HepG2 (cell line): ENCODE data around the gene GPR25. TPM values are rescaled to one million over a fixed set of nuclear protein-coding genes. Genes with fewer than 3 reads are reported as not detected.
A peak's percentile ranks its signal among the peaks of the same experiment; 100 is the strongest.

Experiments
- CREM ChIP-seq, 2 experiments: sonication (generic) in 1 of 2; formaldehyde crosslinking in 1 of 2; IDR thresholded peaks; 2 replicates each; pipeline versions ENCODE4 v1.4.0 to v1.6.1; 2016 to 2020; ENCODE audit warnings: antibody characterized with exemption in 1 of 2, mild to moderate bottlenecking in 1 of 2, missing genetic modification reagents in 1 of 2
- ETV5 ChIP-seq: IDR thresholded peaks from 2 replicates; pipeline ENCODE4 v1.6.1; 2018; ENCODE audit warnings: missing biosample characterization, missing genetic modification reagents, inconsistent platforms, borderline replicate concordance
- FOXA3 ChIP-seq: IDR thresholded peaks from 2 replicates; pipeline ENCODE4 v1.6.1; 2016; ENCODE audit warnings: missing genetic modification reagents, missing compliant biosample characterization
- GATAD1 ChIP-seq: IDR thresholded peaks from 2 replicates; pipeline ENCODE4 v1.6.1; 2016; ENCODE audit warnings: missing genetic modification reagents, missing compliant biosample characterization
- MIER3 ChIP-seq: IDR thresholded peaks from 2 replicates; pipeline ENCODE4 v1.6.1; 2016; ENCODE audit warnings: missing compliant biosample characterization, borderline replicate concordance
- NCOR1 ChIP-seq: fragments of 200-600 bp; sonication (generic); IDR thresholded peaks from 2 replicates; pipeline ENCODE4 v1.7.0; 2017; ENCODE audit warnings: antibody characterized with exemption, low read length, borderline replicate concordance
- PAX8 ChIP-seq: sonication (generic); formaldehyde crosslinking; IDR thresholded peaks from 2 replicates; pipeline ENCODE4 v1.8.0; 2022; ENCODE audit warnings: mild to moderate bottlenecking, missing genetic modification reagents, borderline replicate concordance
- PHF21A ChIP-seq: sonication (generic); formaldehyde crosslinking; IDR thresholded peaks from 2 replicates; pipeline ENCODE4 v1.5.0; 2020; ENCODE audit warnings: mild to moderate bottlenecking, missing genetic modification reagents
- SYNCRIP ChIP-seq: fragments of 200-400 bp; formaldehyde crosslinking; IDR thresholded peaks from 2 replicates; pipeline ENCODE4 v1.6.1; 2018; ENCODE audit warnings: mild to moderate bottlenecking, low read depth, low read length; ENCODE audit not compliant: insufficient read depth
- ZBTB3 ChIP-seq: sonication (generic); formaldehyde crosslinking; IDR thresholded peaks from 2 replicates; pipeline ENCODE4 v1.4.0; 2020; ENCODE audit warnings: low read depth, mild to moderate bottlenecking, moderate library complexity, missing genetic modification reagents, borderline replicate concordance
- ZBTB38 ChIP-seq: sonication (generic); formaldehyde crosslinking; IDR thresholded peaks from 2 replicates; pipeline ENCODE4 v1.5.1; 2020; ENCODE audit warnings: mild to moderate bottlenecking, missing genetic modification reagents
- ZNF501 ChIP-seq: sonication (generic); formaldehyde crosslinking; IDR thresholded peaks from 2 replicates; pipeline ENCODE4 v1.5.1; 2020; ENCODE audit warnings: mild to moderate bottlenecking, moderate library complexity, missing genetic modification reagents
- ZNF614 ChIP-seq: IDR thresholded peaks from 2 replicates; pipeline ENCODE4 v1.6.1; 2018; ENCODE audit warnings: missing biosample characterization, missing genetic modification reagents, inconsistent platforms, borderline replicate concordance
- polyA plus RNA-seq, 8 experiments: library from polyadenylated mRNA; depleted of rRNA in 3 of 8; stranded (reverse) in 7 of 8; unstranded in 1 of 8; fragments of >200 nt; fragmentation: Illumina TruSeq in 4 of 8; extraction: Trizol in 4 of 8; gene quantifications; 2 replicates each; pipeline versions ENCODE4 v1.2.1 to v1.2.3, GENCODE V29; 2011 to 2016; ENCODE audit warnings: low read depth in 4 of 8, missing spikeins in 1 of 8, mixed read lengths in 1 of 8; ENCODE audit not compliant: insufficient read depth in 1 of 8
- total RNA-seq, 5 experiments: library from RNA; depleted of rRNA; stranded (reverse); fragments of >200 nt; fragmentation: Illumina TruSeq; extraction: Trizol; gene quantifications; 2 replicates each; pipeline ENCODE4 v1.2.3, GENCODE V29; 2016; ENCODE audit warnings: low read depth in 1 of 5
- TF ChIP-seq, protein P1 (sequence below): sonication (generic); formaldehyde crosslinking; IDR thresholded peaks from 2 replicates; pipeline ENCODE4 v1.4.0; 2020; ENCODE audit warnings: mild to moderate bottlenecking, missing genetic modification reagents
- TF ChIP-seq, protein P2 (sequence below): IDR thresholded peaks from 2 replicates; pipeline ENCODE4 v1.4.0; 2020; ENCODE audit warnings: mild to moderate bottlenecking, missing genetic modification reagents

GPR25 gene
- total and polyA plus RNA-seq, 2 of the 13 experiments (the other 11 are each of a cell fraction or from before 2014, with no cell fraction given) = not detected

DNA sequence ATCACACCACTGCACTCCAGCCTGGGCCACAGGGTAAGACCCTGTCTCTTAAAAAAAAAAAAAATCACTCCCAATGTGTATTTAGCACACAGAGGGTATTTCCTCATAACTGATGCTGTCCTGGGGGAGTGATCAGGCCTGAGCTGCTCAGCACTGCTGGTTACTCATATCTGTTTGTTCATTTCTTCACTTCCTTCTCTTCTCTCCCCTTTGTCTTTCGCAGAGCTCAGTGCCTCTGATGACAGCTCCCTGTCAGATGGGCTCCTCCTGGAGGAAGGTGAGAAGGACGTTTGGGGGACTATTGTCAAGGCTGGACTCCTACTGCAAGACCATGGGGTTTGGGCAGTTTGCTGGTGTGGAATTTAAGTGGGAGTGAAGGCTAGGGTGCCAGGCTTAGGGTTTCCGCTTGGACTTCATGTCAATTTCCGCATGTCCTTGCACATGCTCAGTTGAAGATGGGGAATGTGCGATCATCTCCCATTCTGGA lies 34.9 kb downstream of the GPR25 start (continued):
- TF ChIP-seq ZBTB38 (CRISPR knock-in tag) = no peak
- 0 out of 2 replicates have a peak, but pooled peaks have one; percentile 34 for TF ChIP-seq GATAD1 (CRISPR knock-in tag)
- TF ChIP-seq ZBTB3 (CRISPR knock-in tag) = no peak
- TF ChIP-seq, protein P1, sequence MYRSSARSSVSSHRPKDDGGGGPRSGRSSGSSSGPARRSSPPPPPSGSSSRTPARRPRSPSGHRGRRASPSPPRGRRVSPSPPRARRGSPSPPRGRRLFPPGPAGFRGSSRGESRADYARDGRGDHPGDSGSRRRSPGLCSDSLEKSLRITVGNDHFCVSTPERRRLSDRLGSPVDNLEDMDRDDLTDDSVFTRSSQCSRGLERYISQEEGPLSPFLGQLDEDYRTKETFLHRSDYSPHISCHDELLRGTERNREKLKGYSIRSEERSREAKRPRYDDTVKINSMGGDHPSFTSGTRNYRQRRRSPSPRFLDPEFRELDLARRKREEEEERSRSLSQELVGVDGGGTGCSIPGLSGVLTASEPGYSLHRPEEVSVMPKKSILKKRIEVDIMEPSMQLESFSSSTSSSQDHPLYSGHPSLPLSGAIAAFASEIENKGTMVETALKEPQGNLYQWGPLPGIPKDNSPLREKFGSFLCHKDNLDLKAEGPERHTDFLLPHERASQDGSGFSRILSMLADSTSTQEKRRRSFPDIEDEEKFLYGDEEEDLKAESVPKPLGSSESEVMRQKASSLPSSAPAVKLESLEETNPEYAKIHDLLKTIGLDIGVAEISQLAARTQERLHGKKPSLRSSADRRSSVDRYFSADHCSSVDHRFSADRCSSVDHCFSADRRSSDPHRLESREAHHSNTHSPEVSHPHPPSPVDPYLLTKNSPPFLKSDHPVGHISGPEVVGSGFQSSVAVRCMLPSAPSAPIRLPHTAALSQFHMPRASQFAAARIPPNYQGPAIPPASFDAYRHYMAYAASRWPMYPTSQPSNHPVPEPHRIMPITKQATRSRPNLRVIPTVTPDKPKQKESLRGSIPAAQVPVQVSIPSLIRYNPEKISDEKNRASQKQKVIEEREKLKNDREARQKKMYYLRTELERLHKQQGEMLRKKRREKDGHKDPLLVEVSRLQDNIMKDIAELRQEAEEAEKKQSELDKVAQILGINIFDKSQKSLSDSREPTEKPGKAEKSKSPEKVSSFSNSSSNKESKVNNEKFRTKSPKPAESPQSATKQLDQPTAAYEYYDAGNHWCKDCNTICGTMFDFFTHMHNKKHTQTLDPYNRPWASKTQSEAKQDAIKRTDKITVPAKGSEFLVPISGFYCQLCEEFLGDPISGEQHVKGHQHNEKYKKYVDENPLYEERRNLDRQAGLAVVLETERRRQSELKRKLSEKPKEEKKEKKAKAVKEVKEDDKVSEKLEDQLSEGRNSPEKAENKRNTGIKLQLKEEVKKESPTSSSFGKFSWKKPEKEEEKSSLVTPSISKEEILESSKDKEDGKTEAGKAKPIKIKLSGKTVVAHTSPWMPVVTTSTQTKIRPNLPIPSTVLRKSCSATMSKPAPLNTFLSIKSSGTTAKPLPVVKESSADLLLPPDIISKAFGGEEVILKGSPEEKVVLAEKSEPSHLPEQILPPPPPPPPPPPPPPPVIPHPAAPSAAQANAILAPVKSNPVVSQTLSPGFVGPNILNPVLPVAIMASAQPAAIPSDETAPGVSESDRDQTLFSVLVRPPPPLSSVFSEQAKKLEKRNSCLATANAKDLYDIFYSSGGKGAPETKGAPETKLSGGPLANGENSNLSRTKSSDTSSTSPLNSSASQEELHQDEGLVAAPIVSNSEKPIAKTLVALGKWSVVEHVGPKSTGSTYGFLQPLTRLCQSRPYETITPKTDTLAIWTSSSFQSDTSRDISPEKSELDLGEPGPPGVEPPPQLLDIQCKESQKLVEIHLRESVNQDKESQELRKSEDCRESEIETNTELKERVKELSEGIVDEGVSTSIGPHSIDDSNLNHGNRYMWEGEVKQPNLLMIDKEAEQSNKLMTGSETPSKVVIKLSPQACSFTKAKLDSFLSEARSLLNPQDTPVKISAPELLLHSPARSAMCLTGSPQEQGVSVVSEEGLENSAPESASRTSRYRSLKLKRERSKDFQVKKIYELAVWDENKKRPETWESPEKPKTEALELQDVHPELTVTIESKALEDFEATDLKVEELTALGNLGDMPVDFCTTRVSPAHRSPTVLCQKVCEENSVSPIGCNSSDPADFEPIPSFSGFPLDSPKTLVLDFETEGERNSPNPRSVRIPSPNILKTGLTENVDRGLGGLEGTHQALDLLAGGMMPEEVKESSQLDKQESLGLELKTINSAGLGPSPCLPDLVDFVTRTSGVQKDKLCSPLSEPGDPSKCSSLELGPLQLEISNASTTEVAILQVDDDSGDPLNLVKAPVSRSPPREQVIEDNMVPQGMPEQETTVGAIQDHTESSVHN = no peak
- TF ChIP-seq ETV5 = peak; percentile 79
- no peak for TF ChIP-seq ZNF501
- no peak for TF ChIP-seq CREM (IDR thresholded peaks at IDR 0.05)
- TF ChIP-seq CREM (CRISPR knock-in tag; IDR thresholded peaks at IDR 0.05) = no peak
- peak; percentile 69 for TF ChIP-seq FOXA3 (CRISPR knock-in tag)
- TF ChIP-seq NCOR1 = no peak
- TF ChIP-seq SYNCRIP = no peak
- peak; percentile 65; the same call in 1 of the 2 replicates for TF ChIP-seq MIER3 (CRISPR knock-in tag)
- TF ChIP-seq PHF21A (CRISPR knock-in tag) = 0 out of 2 replicates have a peak, but pooled peaks have one; percentile 41
- TF ChIP-seq PAX8 (CRISPR knock-in tag) = no peak
- TF ChIP-seq ZNF614 = peak; percentile 73; the same call in 1 of the 2 replicates
- TF ChIP-seq, protein P2, sequence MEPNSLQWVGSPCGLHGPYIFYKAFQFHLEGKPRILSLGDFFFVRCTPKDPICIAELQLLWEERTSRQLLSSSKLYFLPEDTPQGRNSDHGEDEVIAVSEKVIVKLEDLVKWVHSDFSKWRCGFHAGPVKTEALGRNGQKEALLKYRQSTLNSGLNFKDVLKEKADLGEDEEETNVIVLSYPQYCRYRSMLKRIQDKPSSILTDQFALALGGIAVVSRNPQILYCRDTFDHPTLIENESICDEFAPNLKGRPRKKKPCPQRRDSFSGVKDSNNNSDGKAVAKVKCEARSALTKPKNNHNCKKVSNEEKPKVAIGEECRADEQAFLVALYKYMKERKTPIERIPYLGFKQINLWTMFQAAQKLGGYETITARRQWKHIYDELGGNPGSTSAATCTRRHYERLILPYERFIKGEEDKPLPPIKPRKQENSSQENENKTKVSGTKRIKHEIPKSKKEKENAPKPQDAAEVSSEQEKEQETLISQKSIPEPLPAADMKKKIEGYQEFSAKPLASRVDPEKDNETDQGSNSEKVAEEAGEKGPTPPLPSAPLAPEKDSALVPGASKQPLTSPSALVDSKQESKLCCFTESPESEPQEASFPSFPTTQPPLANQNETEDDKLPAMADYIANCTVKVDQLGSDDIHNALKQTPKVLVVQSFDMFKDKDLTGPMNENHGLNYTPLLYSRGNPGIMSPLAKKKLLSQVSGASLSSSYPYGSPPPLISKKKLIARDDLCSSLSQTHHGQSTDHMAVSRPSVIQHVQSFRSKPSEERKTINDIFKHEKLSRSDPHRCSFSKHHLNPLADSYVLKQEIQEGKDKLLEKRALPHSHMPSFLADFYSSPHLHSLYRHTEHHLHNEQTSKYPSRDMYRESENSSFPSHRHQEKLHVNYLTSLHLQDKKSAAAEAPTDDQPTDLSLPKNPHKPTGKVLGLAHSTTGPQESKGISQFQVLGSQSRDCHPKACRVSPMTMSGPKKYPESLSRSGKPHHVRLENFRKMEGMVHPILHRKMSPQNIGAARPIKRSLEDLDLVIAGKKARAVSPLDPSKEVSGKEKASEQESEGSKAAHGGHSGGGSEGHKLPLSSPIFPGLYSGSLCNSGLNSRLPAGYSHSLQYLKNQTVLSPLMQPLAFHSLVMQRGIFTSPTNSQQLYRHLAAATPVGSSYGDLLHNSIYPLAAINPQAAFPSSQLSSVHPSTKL (CRISPR knock-in tag) = peak; percentile 61; the same call in 1 of the 2 replicates
